A172 (cell line): ENCODE results near the gene FFAR4. TPM values are rescaled to one million over a fixed set of nuclear protein-coding genes. Genes with fewer than 3 reads are reported as not detected.
A peak's percentile ranks its signal among the peaks of the same experiment; 100 is the strongest.

Experiments
- DNase-seq: peaks from one replicate; pipeline ENCODE4 v3.0.0-alpha.2; 2015; ENCODE audit warnings: low spot score
- total RNA-seq: library from RNA; depleted of rRNA; stranded (reverse); fragments of >200 nt; shearing (Covaris generic); gene quantifications from 2 replicates; pipeline ENCODE4 v1.2.3, GENCODE V29; 2014

Gene FFAR4
- total RNA-seq, 1 experiment from 2014 or later, result not detected

DNA sequence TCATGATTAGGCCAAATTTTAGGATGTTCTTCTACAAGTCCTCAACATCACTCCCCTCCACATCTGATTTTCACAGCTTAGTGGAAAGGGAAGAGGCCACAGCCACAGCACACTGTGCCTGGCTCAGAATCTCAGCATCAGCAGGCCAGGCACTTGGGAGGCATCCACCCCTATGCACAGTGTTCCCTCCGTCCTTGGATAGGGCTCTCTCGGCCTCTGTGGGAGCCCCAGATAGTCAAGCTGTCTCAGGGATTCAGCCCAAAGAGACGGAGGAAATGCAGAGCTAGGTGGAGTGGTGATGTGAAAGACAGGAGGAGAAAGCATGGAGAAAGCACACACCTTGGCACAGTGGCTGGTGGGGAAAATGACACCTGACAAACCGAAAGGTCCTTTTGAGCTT is 33.3 kb downstream of the FFAR4 start:
- DNase-seq, result no peak

DNA sequence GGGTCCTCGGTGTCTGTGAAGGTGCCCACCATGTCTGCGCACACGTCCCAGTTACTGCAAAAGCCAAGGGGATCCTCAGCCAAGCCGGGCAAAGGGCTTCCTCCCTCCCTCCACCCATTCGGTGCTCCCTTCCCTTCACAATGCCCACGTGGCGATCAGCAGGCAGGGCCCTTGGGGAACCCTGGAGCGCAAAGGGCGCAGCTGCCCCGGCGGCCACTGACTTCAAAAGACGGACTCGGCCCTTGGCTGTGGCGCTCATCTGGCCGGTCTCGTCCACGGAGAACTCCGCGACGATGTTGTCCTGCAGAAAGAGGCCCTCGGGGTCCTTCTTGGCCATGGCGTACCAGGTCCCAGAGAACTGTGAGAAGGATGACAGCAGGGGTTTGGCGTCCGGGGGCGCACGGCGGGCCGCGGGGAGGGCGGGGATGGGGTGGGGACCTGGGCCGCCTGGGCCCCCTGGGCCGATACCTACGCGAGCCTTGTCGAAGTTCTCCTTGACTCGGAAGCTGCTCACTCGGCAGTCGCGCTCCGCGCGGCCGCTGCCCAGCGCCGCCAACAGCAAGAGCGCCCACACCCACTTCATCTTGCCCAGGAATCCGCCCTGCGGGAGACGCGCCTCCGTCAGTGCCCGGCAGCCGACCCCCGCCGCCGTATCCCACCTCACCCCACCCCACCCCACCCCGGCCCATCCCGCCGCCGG is 34.1 kb downstream of the FFAR4 start:
- no peak for DNase-seq

DNA sequence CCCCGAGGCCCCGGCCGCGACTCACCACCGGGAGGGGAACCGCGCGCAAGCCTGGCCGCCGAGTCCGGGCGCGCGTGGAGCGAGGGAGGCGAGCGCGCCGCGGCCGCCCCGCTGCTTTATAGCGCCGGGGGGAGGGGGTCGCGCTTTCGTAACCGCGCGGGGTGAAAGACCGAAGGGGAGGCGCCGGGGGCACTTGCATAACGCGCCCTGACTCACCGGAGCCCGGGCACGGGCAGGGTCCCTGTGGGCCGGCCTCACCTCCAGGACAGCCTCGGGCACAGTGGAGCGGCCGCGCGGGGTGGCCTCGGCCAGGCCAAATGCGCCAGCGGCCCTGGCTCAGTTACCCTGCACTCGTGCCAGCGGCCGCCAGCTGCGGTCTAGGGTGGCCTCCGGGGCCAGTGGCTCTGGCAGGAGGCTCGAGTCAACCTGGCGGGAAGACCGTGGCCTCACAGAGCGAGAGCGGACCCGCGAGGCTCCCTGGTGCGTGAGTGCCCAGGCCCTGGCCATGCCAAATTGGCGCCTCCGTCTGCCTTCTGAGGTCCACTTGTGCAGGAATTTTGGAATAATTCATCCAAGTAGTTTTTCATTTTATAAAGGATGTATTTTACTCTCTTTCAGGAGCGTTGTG is 34.8 kb downstream of the FFAR4 start, which contains the start of gene RBP4:
Gene RBP4, minus strand, starts transcription at position 90 of the 628 bp plus-strand sequence. CDS start 207 bp downstream, outside the sequence.
- DNase-seq, result no peak

DNA sequence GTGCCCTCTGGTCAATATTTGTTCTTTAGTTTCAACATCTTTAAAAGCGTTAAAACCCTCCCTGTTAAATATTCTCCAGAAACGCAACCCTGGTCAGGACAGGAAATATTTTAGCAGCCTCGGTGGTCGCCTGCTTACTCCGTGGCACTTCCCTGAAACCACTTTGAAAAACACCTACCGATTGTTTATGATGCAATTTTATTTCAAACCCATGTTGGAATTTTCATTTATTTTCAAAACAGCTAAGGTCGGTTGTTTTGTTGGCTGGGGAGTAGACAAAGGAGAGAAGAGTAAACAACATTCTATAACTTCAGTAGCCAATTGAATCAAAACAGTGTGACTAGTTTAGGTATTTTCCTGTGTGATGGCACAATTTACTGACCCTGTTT is 35.3 kb downstream of the FFAR4 start:
- DNase-seq, result no peak

DNA sequence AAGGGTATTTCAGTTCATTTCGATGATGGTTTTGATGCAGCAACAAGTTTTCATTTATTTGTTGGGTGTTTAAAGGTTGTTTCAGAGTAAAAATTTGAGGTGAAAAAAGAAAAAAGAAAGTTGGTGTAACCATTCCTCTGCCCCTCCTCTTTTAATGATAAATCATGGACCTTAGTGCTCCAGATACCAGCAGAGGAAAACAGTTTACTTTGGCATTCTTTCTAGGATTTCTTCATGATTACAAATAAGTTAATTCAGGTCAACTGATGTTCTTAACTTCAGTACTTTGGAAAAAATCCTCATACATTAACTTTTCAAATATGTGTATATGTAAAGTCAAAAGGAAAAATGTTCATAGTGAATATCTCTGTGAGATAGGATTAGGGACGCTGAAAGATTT is 36.6 kb downstream of the FFAR4 start:
- no peak for DNase-seq

DNA sequence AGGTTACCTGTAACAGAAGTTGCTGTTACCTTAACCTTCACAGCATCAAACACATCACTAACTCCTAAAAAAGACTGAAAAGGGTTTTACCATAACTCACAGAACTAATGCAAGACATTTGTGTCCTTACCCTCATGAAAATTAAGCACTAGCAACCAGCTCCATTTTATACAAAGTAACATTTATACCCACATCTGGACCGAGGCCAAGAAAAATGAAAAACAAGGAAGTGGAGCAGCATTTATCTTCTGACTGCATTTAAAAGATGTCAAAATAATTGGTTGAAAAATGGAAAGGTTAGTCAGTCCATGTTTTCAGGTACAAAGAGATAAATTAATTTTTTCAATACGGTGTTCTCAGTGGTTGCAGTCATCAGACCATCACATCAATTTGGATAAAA is 37.7 kb downstream of the FFAR4 start:
- peak; percentile 5 for DNase-seq

DNA sequence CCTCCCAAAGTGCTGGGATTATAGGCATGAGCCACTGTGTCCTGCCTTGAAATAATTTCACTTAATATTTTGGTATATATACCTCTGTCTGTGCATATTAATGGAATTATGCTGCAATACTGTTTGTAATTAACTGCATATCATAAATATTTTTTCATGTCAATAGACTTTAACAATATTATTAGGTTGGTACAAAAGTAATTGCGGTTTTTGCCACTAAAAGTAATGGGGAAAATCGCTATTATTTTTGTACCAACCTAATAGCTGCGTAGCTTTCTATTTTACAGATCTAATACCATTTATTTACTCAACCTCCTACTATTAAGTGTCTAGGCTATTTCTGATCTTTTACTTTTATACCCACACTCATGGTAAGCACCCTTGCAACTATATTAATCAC is 42.0 kb downstream of the FFAR4 start:
- no peak for DNase-seq

DNA sequence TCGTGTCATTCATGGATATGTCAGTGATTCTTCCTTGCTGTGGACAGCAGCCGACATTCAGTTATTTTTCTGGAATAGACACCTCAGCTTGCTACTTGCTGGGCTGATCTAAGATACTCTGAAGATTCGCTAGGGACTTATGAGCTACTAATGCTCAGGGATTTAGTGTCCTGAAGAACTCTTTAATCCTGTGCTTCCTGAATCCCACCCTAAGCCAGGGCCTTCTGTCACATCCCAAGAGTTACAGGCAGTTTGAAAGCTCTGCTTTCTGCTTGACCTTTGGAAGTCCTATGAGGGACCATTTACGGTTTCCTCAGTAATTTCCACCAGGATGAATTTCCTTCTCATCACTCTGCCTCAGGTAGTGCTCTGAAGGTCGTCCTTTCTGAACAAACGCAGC is 45.8 kb downstream of the FFAR4 start, which contains the start of gene PDE6C:
Gene PDE6C, plus strand, starts transcription at position 227 of the 400 bp plus-strand sequence. CDS start 189 bp downstream, outside the sequence.
- DNase-seq, result no peak

DNA sequence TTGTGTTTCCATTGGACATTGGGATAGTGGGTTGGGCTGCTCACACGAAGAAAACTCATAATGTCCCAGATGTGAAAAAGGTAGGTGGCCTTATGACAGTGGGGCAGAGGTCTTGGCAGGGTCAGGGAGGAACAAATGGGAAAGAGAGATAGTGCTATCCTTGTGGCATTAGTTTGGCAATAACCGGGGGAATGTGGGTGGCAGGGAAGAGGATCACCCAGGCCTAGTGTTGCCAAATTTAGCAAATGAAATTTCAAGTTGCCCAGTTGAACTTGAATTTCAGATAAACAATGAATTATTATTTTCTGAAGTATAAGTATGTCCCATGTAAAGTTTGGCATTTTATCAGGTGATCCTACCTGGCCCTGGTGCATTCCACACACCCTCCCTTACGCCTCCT is 46.7 kb downstream of the FFAR4 start:
- no peak for DNase-seq

DNA sequence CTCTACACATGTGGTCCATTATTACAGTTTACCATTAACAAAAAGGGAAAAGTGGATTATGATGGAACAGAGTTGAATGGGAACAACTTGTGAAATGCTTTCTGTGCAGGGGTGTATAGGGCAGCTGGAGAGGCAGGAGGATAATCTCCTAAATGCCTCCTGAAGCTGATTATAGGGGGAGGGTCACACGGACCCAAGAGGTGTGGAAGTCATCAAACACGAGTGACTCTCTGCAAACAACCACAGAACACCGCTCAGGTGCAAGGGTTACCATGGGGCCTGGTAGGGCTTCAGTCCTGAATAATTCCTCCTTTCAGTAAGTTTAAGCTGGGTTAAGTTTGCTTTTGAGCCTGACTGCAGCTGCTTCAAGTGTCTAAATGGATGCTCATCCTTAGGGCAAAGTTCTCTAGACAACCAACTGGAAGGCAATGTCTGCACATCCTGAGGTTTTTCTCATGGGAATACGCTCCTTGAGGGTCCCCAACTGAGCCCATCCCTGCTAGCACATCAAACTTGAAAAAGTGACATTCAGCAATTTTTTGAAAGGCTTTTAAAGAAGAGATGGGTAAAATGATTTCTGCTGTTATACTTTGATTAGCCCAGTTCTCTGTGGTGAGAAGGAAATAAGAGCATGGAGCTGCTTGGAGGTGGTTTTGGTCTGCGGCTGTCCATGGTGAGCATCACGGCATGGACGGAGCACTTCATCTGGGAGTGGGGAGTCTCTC is 47.8 kb downstream of the FFAR4 start:
- no peak for DNase-seq

DNA sequence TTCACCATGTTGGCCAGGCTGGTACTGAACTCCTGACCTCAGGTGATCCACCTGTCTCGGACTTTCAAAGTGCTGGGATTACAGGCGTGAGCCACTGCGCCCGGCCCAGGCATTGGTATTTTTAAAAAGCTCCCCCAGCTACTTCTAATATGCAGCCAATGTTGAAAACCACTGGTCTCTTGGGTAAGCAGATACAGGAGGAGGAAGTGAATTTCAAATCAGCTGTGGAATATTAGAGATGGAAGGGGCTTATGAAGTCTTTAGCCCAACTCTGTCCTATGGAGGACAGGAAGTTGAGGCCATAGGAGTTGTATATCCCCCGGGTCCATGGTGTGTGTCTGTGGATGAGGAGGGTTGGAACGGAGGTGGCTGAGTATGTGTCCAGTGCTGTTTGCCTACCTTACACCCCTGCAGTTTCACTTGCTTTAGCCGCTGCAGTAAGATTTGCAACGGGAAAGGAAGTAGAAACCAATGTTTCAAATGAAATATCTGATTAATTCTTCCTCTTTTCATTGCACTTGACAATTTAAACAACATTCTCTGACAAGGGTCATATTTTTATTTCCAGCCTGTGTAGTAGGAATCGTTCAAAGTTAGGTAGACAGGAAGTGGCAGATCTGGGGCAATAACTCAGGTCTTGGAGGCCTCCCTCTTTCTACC is 49.2 kb downstream of the FFAR4 start:
- DNase-seq, result no peak

DNA sequence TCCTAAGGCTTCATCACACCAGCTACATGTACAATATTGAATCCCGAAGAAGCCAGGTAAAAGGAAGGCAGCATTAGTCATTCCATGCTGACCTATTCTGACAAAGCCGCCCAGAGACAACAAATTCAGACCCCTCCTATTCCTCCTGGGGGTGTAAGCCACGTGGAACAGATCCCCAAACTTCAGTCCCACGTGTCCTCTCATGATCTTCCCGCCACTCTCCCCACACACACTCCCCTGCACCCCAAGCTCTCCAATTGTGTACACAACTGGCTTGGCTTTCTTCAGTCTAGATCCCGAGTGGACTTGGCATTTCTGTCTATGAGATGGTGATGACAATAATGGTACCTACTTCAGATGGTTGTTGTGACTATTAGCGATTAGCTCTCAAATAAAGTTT is 54.5 kb downstream of the FFAR4 start:
- DNase-seq, result no peak

DNA sequence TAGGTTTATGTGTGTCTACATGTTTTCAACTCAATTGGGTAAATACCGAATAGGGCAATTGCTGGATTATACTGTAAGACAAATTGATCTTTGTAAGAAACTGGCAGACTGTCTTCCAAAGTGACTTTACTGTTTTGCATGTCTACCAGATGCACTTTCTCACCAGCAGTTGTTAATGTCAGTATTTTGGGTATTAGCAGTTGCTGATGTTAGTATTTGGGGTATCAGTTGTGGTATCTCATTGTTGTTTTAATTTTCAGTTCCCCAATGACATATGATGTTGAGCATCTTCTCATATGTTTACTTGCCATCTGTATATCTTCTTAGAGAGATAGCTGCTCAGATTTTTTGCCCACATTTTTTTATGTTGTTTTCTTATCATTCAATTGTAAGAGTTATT is 56.5 kb downstream of the FFAR4 start:
- DNase-seq, result no peak

DNA sequence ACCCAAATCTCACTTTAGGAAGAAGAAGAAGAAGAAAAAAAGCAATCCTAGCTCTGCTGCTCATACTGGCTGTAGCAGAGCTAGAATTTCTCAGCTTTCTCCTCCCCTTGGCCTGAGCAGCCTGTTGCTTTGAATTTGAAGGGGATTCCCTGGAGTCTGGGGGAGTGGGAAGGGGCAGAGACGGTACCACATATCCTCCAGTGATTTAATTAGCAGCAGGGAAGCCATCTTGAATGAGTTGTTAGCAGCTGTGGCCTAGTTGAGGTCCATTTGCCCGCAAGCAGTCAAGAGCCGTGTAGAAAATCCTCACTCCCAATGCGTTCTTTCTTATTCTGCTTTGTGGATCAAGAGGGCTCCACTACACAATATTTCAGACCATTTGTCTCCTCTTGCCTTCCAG is 62.4 kb downstream of the FFAR4 start:
- DNase-seq, result no peak

DNA sequence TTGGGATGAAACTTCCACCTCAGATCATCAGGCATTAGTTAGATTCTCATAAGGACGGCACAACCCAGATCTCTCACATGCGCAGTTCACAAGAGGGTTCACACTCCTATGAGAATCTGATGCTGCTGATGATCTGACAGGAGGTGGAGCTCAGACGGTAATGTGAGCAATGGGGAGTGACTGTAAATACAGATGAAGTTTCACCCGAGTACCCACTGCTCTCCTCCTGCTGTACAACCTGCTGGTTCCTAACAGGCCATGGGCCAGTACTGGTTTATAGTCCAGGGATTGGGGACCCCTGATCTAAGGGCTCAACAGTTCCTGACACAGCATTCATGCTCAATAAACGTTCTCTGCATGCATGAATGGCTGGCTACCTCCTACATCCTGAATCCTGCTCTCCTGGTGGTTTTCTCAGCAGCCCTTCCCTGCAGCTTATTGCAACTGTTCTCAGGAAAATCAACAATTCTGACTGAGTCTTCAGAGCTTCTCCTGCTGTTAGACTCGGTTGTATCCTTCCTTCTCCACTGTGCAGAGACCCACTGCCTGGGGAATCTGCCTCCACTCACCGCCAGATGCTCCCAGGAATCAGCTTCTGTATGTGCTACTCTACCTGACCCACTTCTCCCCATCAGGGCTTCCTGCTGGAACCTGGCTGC is 63.3 kb downstream of the FFAR4 start:
- no peak for DNase-seq

DNA sequence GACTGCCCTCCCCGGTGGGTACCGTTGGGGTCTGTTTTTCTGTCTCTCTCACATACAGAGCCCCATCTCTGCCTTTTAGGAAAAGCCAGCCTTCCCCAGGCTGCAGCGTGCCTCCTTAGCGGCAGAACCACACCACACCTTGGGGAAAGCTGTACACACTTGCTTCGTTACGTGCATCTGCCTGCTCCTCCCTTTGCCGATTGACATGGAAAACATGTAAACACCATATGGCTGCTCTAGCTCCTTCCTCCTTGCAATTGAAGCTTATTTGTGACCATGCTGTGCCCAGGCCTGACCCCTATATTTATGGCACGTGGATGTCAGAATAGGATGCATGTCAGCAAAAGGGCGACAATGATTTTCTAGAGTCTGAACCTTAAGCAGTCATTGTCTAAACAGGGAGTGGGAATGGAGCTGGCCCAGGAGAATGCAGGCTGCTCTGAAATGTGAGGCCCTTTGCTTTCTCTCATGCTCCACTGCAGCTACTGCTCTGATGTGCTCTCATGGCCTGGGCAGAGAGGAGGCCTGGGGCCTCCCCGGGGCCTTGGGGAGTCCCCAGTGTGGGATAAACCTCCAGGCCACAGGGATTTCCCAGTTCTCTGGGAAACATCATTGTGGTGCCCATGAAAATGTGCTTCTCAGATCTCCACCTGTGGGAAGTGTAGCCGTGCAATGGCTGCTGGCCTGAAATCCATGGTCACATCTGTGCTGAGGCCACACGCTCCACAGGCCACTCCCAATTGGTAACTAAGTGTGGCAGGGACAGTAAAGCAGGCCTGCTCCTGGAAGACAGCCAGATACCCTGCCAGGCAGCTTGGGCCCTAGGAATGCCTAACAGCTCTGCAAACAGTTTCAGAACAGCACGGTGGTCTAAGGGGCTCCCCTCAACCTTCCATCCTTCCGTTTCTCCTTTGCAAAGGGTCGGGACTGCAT is 64.4 kb downstream of the FFAR4 start:
- DNase-seq, result no peak
